DMS114 treated with DMSO at 0.1 percent for 48 hours (cell line): ENCODE measurements around the gene CTBP2.

Experiments
- DNase-seq: peaks from one replicate; lab custom pipeline; 2025; ENCODE audit not compliant: unreplicated experiment; lab: John Stamatoyannopoulos, UW

The CTBP2 gene

GRCh38 chr10:125125951-125126735 lies 34.2 kb downstream of the CTBP2 start:
- DNase-seq, result no peak

GRCh38 chr10:125124907-125125306 lies 35.5 kb downstream of the CTBP2 start:
- DNase-seq, result no peak

GRCh38 chr10:125124115-125124487 lies 36.3 kb downstream of the CTBP2 start:
- DNase-seq, result no peak

DNA sequence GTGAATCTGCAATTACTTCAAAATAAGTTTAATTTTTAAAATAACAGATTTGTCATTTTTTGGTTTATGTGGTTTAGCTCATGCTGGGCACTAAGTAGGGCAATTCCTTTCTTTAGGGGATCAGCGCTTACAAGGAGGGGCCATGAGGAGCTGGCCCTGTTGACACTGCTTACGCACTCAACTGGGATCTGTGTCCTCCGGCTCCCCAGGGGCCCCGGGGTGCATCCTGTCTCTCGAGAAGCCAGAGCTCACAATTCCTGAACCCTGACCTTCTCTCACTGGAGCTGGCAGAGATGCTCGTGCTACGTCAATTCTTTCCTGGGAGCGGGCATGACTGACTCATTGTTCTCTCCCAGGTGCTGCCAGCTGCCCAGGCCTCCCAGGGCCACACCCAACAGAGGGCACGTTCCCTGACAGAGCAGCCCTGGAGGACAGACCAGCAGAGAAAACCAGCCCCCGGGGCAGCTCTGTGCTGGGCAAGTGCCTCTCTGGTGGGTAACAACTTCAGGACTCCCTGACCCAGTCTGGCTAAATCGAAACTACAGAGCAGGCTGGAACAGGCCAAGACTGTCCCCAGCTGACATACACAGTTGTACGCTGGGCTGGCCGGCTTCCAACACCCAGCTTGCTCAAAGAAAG lies 36.8 kb downstream of the CTBP2 start:
- no peak for DNase-seq

GRCh38 chr10:125122566-125122965 lies 37.8 kb downstream of the CTBP2 start:
- no peak for DNase-seq

DNA sequence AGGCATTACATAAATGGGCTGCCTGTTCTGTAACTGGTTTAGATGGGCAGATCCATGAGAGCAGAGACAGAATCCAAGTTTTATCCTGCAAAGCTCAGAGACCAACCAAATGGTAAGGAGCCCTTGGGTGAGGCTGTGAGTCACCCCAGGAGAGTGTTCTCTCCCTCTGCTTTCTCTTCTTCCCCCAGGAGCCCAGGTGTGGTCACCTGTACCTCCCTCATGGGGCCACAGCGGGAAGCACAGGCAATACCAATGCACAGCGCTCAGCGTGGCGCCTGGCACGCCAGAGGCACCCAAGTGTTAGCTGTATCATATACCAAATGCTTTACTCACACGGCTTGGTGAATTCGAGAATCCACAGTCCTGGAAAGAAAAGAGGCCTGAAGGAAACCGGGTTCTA lies 39.4 kb downstream of the CTBP2 start:
- DNase-seq, result no peak

DNA sequence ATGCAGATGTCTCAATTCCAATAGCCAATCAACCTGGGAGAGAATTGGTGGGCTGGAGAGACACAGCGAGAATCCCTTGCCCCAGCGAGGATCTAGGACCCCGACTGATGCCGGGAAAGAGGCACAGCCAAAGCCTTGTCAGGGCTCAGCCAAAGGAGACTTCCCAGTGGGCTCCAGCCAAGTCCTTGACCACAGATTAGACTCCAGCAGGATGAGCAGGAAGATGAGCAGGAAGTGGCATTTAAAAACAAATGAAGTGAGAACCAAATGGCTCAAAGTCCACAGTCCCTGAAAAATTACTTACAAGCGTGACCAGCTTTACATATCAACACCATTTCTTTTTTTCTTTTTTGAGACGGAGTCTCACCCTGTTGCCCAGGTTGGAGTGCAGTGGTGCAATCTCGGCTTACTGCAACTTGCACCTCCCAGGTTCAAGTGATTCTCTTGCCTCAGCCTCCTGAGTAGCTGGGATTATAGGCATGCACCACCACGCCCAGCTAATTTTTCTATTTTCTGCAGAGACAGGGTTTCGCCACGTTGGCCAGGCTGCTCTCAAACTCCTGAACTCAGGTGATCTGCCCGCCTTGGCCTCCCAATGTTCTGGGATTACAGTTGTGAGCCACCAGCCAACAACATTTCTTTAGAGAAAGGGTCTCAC lies 40.2 kb downstream of the CTBP2 start:
- DNase-seq, result no peak

DNA sequence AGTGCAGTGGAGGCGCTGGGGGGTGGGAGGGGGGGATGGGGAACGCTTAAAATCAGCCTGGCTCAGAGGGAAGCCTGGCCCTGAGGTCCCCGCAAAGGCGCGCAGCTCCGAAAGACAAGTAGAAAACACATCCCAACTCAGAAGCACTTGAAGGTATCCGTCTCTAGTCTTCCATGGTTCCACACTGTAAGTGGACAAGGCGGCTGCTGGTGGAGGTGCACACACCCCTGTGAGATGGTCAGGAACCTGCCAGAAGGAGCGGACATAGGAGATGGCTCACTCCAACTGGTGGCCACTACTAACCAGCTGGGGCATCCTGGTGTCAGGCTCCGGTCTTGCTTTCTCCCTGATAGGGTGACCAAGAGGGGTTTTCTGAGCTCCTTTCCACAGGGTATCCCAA lies 41.7 kb downstream of the CTBP2 start:
- DNase-seq, result no peak

DNA sequence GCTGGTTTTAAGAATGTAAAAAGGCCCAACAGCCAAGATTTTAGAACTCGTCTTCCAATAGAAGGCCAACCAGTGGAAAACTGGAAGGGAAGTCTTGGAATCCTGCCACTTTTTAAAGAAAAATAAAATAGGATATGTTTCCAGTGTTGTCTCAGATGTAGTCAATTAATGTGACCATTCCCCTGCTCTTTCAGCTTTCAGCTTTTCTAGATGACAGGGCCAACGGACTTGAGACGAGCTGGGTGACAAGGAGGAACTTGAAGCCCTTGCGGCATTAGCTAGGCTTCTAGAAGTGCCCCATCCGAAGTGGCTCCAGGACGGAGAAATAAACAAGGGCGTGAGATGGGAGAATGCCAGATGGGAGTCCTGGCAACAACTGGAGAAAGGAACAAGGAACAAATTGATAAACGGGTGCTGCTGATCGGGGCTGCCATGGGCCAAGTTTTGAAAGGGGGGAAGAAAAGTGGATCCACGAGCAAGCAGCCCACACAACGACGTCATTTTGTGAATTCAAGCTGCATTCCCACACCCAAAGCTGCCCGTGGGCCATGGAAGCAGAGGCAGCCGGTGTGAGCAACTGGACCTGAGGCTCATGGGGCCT lies 42.3 kb downstream of the CTBP2 start:
- DNase-seq, result no peak

DNA sequence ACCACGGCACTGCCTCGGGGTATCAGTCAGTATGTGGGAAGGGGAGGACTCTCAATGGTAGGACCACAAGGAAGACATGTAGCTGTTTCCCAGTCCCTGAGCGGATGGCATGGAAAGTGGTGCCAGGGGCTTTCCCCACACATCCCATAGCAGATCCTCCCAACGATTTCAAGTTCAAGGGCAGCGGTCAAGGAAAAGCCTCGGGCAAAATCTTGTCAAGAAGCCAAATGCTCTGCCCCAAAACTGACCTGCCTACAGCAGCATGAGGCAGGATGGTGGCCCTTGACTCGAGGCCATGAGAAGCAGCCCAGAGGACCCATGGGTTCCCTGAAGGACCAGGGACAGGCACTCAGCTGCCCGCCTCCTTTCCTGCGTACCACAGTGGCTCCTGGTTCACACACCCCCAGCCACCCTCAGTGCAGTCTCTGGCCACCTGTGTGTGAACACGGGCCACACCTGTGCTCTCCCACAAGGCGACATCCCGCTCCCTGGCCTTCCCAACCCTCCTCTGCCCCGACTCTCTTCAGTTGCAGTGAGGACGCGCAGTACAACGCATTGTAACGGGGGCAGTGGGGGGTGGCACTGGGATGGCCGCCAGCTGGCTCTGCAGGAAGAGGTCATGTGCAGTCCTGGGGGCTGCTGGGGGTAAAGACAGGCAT lies 43.6 kb downstream of the CTBP2 start:
- no peak for DNase-seq

- no peak for DNase-seq
Measured at GRCh38 chr10:125116041-125116649, 44.2 kb downstream of the CTBP2 start.

DNA sequence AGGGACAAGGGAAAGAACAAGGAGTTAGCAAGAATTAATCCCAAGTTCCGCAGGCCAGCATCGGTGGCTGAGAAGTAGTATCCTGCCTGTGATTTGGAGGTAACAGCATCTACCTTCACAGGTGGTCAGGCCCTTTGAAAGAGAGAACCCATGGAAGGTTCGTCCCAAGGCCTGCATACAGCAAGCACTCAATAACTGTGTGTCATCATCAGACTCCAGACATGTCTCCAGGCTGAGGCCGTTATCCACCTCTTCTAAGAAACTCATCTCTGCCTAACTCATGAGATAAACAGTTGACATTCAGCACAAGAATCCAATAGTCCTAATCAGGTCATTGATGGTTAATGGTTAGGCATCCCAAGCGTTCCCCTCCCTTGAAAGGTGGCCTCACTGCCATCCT lies 45.0 kb downstream of the CTBP2 start:
- no peak for DNase-seq

DNA sequence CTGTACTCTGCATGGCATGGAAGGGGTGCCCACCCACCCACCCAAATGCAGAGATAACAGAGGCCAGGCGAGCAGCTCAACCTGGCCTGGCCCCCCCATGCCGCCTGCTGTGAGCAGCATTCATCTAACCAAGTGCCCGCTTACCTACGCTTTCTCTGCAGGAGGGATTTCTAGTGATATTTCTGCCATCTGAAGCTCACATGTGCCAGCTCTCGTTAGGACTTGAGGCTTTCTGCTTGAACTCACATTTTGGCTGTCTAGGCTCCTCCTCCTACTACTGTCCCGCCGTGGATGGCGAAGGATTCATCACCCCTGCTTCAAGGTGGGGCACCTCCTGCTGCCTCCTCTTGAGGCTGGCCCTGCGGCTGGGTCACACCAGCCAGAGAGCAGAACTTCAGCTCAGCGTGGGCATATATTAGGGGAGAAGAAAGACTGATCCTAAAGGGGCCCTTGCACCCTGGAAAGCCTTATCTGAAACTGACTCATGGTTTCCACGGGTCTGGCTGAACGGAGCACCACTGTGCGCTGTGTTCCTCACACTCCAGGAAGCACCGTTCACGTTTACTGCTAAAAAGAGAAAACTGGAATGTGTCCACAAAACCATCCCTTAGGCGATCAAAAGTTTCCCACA lies 45.5 kb downstream of the CTBP2 start:
- no peak for DNase-seq

DNA sequence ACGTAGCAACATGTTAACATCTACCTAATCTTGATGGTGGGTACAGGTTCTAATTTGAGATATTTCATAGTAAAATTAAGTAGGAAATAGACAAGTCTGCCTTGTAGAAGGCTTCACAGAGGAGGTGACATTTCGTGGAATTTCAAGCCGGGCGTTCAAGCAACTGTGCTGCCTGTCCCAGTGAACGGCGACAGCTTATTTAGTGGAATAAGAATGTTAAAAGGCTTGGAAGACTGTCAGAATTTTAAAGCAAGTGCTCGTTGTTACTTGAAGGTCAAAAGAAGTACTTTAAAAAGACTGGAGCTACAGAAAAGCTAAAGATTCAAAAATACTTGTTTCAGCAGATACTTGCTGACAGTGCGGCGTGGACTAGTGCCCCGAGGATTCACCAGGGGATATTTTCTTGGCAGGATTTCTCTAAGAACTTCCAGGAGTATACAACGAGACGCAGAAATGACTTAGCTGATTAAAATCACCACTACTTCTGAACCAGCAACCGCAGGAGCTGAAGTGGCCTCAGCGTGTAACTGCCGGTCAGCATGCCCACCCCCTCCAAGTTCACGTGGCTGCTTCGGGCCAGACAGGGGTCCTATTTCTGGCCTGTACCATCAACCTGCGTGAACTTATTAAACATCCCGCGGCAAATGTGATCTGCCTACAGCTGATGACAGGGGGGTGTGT lies 46.5 kb downstream of the CTBP2 start:
- no peak for DNase-seq

DNA sequence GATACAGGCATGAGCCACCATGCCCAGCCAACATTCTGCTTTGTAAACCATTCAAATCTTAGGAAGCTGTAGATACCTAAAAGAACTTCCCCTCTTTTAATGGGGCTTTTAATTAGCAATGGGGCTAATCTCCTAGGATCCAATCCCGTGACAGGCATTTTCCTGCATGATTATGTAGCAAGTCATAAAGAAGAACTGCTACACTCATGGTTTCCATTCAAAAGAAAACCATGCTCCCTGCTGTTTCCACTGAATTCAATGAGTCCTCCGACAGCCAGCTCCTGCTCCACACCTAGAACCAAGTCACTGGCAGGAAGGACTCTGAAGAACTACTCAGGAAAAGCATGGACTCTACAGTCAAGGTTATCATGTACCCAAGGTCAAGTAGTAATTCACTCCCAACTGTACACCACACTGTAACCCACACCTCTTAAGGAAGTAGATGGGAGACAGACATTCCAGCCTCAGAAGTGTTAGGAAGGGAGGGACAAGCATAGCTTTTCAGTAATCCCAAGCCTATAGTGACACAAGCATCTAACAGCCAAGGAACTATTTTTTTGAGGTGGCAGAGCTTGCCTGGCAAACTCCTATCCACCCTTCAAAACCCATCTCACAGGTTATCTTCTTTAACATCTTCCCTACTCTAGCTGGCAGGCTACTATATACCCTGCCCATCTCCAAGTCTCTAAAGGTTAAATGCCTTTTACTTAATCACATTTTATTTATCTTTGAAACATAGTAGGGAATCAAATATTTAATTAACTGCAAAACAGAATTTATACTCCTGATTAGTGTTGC lies 47.5 kb downstream of the CTBP2 start:
- no peak for DNase-seq

GRCh38 chr10:125111118-125111727 lies 49.1 kb downstream of the CTBP2 start:
- DNase-seq, result no peak

DNA sequence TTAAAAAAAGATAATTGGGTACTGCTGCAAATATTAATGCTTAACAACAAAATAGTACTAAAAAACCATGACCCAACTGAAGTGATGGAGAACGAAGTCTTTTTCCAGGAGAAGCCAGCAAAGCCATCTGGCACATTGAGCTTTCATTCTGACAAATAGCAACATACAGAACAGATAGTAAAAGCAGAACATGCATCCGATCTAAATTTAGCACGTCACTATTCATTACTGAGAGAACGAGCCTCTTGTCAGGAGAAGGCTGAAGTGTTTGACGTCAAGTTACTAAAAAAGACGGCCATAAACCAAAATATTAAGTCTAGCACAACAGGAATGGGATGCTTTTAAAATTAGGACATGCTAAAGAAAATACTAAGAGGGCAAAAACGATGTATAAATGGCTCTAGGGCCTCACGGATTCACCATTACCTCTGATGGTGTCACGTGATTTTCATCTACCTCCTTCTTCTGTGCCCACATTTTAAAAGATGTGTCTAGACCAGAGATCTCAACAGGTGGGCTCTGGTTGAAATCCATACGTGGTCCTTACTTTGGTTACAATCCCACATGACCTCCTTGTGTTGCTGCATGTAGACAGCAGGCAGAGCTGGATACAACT lies 52.3 kb downstream of the CTBP2 start:
- DNase-seq, result no peak
